Esophagus muscularis mucosa (tissue), 4 donors: Measurements from ENCODE around the gene OGFR. TPM values are rescaled to one million over a fixed set of nuclear protein-coding genes. Genes with fewer than 3 reads are reported as not detected.

Experiments
- DNase-seq: peaks from one replicate; pipeline ENCODE4 v3.0.0-alpha.2; 2017; ENCODE audit errors: extremely low spot score
- H3K27ac ChIP-seq, 4 donors: fragments of 200-600 bp; sonication (generic); replicated peaks in 1 of 4; 1 replicate in 3 of 4; 2 replicates in 1 of 4; pipeline ENCODE4 v1.5.1; 2016 to 2019; ENCODE audit warnings: mild to moderate bottlenecking in 1 of 4
- H3K27me3 ChIP-seq, 4 donors: fragments of 200-600 bp; sonication (generic); one replicate each; pipeline versions ENCODE4 v1.5.1 to v1.6.0; 2016 to 2019
- H3K36me3 ChIP-seq, 4 donors: fragments of 200-600 bp; sonication (generic); one replicate each; pipeline ENCODE4 v1.5.1; 2016 to 2019
- H3K4me1 ChIP-seq, 4 donors: fragments of 200-600 bp; sonication (generic); one replicate each; pipeline ENCODE4 v1.5.1; 2016 to 2019
- H3K4me3 ChIP-seq, 4 donors: fragments of 200-600 bp; sonication (generic); 1 replicate in 2 of 4; 2 replicates in 2 of 4; pipeline ENCODE4 v1.5.1; 2016 to 2019; ENCODE audit warnings: mild to moderate bottlenecking in 4 of 4, moderate library complexity in 1 of 4
- H3K9me3 ChIP-seq, 4 donors: fragments of 200-600 bp; sonication (generic); 1 replicate in 3 of 4; 2 replicates in 1 of 4; pipeline ENCODE4 v1.5.1; 2016 to 2019
- EP300 ChIP-seq: sonication (generic); formaldehyde crosslinking; IDR thresholded peaks from one replicate; pipeline ENCODE4 v1.6.1; 2017; ENCODE audit warnings: antibody characterized with exemption
- POLR2A ChIP-seq: fragments of 450-650 bp; IDR thresholded peaks from one replicate; pipeline ENCODE4 v1.6.1; 2017; ENCODE audit warnings: antibody characterized with exemption, moderate library complexity, mild to moderate bottlenecking, low read depth
- POLR2AphosphoS5 ChIP-seq, 2 donors: sonication (generic); formaldehyde crosslinking; IDR thresholded peaks; one replicate each; pipeline ENCODE4 v1.6.1; 2017; ENCODE audit warnings: antibody characterized with exemption in 2 of 2
- WGBS: methylation state at CpG from one replicate; pipeline ENCODE4 v1.1.5; 2018; 5-methylcytosine and 5-hydroxymethylcytosine counted together
- intact Hi-C: fragments of 100-400 bp; cut with DNase I; formaldehyde crosslinking; loops from one replicate; pipeline ENCODE4 v1.15.1; 2023
- small RNA-seq, 3 donors: library from RNA; depleted of rRNA; stranded (forward); fragments of <200 nt; gene quantifications; one replicate each; pipeline ENCODE3, GENCODE V24; 2016
- total RNA-seq, 4 donors: library from RNA; depleted of rRNA; stranded (reverse); fragments of >200 nt; gene quantifications; one replicate each; pipeline versions ENCODE4 v1.1.0 to v1.2.1, GENCODE V29; 2016
- TF ChIP-seq, protein P1 (sequence below), 3 experiments: fragments of 200-600 bp in 2 of 3; fragments of 450-650 bp in 1 of 3; sonication (generic) in 2 of 3; IDR thresholded peaks; one replicate each; pipeline ENCODE4 v1.5.1; 2017 to 2019; ENCODE audit warnings: antibody characterized with exemption in 3 of 3, mild to moderate bottlenecking in 2 of 3, moderate library complexity in 1 of 3

OGFR gene
- total RNA-seq, 4 donors from 2014 or later: 46.1 to 84.5 (median 62.7) TPM

DNA sequence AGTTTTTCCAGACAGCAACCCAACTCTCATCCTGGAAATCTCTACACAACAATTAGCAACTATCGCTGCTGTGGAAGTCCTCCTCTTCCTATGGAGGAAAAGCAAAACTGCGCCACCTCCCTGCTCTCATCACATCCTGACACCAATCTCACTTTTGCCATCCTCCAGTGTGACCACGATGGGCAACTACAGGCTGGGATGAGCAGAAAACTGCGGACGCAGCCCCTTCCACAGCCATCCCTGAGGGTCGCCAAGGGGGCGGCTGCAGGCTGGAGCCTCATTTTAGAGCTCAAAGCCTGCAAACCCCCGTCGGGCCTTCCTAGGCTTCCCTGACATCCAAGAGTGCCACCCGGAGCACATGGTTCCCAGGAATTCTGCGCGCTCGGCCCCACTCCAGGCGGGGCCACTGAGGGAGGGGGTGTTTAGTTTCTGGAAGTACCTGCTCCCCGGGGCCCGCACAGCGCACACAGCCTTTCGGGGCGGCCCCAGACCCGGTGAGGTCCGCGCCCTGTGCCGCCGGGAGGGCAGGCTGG lies 55.8 kb downstream of the OGFR start:
- H3K36me3 ChIP-seq: peaks cover 8 to 18% (median 14%) of the 10 kb centered on the region in 4 donors
- peaks cover 15 to 24% (median 20%) of the 10 kb centered on the region in 4 donors for H3K4me1 ChIP-seq
- TF ChIP-seq EP300 (no peak), POLR2A (no peak), POLR2AphosphoS5 (IDR thresholded peaks at IDR 0.05) (no peak)
- TF ChIP-seq, protein P1, sequence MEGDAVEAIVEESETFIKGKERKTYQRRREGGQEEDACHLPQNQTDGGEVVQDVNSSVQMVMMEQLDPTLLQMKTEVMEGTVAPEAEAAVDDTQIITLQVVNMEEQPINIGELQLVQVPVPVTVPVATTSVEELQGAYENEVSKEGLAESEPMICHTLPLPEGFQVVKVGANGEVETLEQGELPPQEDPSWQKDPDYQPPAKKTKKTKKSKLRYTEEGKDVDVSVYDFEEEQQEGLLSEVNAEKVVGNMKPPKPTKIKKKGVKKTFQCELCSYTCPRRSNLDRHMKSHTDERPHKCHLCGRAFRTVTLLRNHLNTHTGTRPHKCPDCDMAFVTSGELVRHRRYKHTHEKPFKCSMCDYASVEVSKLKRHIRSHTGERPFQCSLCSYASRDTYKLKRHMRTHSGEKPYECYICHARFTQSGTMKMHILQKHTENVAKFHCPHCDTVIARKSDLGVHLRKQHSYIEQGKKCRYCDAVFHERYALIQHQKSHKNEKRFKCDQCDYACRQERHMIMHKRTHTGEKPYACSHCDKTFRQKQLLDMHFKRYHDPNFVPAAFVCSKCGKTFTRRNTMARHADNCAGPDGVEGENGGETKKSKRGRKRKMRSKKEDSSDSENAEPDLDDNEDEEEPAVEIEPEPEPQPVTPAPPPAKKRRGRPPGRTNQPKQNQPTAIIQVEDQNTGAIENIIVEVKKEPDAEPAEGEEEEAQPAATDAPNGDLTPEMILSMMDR (IDR thresholded peaks at IDR 0.05): no peak
- H3K27me3 ChIP-seq: no peaks in the 10 kb centered on the region
- 31% methylated on average over 9 of the region's 24 CpGs for WGBS
- H3K9me3 ChIP-seq: no peaks in the 10 kb centered on the region
- H3K4me3 ChIP-seq: peak overlapping the region; percentile 49 to 76 (median 56)
- H3K27ac ChIP-seq: no peak overlapping the region
- intact Hi-C loops: no loop called here
- no peak for DNase-seq

DNA sequence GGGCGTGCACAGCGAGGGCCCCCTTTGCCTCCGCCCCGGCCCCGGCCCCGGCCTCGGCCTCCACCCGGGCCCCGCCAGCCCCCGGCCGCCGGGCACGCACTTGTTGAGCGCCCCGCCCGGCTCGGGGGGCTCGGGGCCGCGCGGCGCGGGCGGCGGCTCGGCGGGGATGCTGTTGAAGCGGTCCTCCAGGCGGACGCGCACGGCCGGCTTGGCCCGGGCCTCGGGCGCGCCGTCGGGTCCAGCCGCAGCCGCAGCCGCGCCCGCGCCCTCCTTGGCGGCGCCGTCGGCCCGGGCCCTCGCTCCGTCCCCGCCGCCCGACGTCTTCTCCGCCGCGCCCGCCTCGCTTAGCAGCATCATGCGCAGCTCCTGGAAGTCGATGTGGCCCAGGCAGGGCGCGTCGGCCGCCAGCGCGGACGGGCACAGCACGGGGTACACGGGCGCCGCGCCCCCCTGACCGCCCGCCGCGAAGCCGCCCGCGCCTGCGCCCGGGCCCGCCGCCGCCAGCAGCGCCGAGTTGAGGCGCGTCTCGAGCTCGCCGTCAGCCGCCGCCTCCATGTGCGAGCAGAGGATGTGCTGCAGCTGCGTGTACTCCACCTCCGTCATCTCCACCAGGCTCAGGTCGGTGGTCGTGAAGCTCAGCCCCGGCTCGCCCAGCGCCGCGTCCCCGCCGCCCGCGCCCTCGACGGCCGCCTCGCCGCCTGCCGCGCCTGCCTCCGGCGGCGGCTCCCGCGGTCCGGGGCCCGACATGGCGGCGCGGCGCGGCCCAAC lies 56.5 kb downstream of the OGFR start:
- Histone ChIP-seq H3K4me3 (peak overlapping the region; percentile 49 to 76 (median 56)), H3K9me3 (no peaks in the 10 kb centered on the region), H3K27ac (no peak overlapping the region), H3K27me3 (no peaks in the 10 kb centered on the region), H3K4me1 (peaks cover 15 to 24% (median 20%) of the 10 kb centered on the region in 4 donors), H3K36me3 (peaks cover 8 to 13% (median 12%) of the 10 kb centered on the region in 4 donors)
- intact Hi-C loops: no loop called here
- no peak for DNase-seq
- 0% methylated on average over 1 of the region's 129 CpGs for WGBS
- no peak for TF ChIP-seq POLR2A
- TF ChIP-seq EP300: no peak
- TF ChIP-seq, protein P1 (IDR thresholded peaks at IDR 0.05): no peak
- no peak for TF ChIP-seq POLR2AphosphoS5 (IDR thresholded peaks at IDR 0.05)

DNA sequence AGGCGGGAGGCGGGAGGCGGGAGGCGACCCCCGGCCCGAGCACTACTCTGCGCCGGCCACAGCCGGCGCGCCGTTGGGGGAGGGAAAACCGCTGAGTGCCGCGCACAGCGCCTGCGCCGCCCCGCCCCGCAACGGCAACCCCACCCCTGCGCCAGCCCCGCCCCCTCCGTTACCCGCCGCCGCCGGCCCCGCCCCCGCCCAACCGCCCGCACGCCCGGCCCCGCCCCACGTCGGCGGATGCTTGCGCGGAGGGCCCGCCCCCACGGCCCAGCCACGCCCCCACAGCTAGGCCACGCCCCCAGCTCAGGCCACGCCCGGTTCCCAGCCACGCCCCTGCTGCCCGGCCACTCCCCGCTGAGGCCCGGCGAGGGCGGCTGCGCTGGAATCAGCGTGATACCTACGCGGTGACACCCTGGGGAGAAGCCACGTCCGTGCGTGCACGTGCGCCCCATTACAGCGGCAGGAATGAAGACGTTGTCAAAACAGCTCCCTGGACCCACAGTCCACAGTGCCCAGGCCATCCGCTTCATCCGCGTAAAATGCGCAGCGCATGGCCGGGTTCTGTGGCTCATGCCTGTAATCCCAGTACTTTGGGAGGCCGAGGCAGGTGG lies 57.2 kb downstream of the OGFR start, which contains the start of gene TCFL5:
TCFL5 (minus strand) TSS at position 97 of the 611 bp plus-strand sequence. CDS start 152 bp downstream, outside the sequence.
- TF ChIP-seq, protein P1 (IDR thresholded peaks at IDR 0.05): peak in 1 of 3 experiments; percentile 4
- no peak for TF ChIP-seq POLR2A
- TF ChIP-seq POLR2AphosphoS5 (IDR thresholded peaks at IDR 0.05): peak; percentile 59 to 79
- TF ChIP-seq EP300: no peak
- Histone ChIP-seq H3K36me3 (peaks cover 5 to 9% (median 6%) of the 10 kb centered on the region in 4 donors), H3K27ac (peak within 1 kb of the TSS; percentile 43 to 73 (median 65)), H3K4me3 (peak within 1 kb of the TSS; percentile 49 to 76 (median 56)), H3K4me1 (peaks cover 15 to 24% (median 20%) of the 10 kb centered on the region in 4 donors), H3K27me3 (no peaks in the 10 kb centered on the region), H3K9me3 (no peaks in the 10 kb centered on the region)
- no CpG with 5 or more reads among the region's 70 CpGs for WGBS
- peak; percentile 96 for DNase-seq
- intact Hi-C loops: no loop called here

Small RNAs within 50 kb of the gene (small RNA-seq; reads per million reads assigned to genes)
- gene DPH3P1: 0 reads per million in 3 donors

Other genes starting within 250 kb of the OGFR start
- gene SLCO4A1, start 162.3 kb upstream of the OGFR start, total RNA-seq: 10 to 100 TPM in 3 of 4 donors, 1 to 10 TPM in 1; 10.0 to 42.4 (median 30.1) TPM
- 1 to 10 TPM in 1 of 4 donors, under 1 TPM in 3; 0.42 to 1.6 (median 0.80) TPM for gene NTSR1, start 96.0 kb upstream of the OGFR start, total RNA-seq
- 10 to 100 TPM in 2 of 4 donors, 1 to 10 TPM in 2; 7.6 to 16.7 (median 10.3) TPM for gene MRGBP, start 8.4 kb upstream of the OGFR start, total RNA-seq
- gene COL9A3, start 12.2 kb downstream of the OGFR start, total RNA-seq: 10 to 100 TPM; 13.4 to 22.9 (median 18.4) TPM
- 10 to 100 TPM; 12.3 to 29.7 (median 18.8) TPM for gene TCFL5, start 57.0 kb downstream of the OGFR start, total RNA-seq
- gene DIDO1, start 121.7 kb downstream of the OGFR start, total RNA-seq: 10 to 100 TPM; 48.9 to 61.6 (median 55.7) TPM
- gene GID8, start 133.3 kb downstream of the OGFR start, total RNA-seq: 10 to 100 TPM; 22.4 to 30.1 (median 25.6) TPM
- gene SLC17A9, start 147.9 kb downstream of the OGFR start, total RNA-seq: 1 to 10 TPM; 2.2 to 5.2 (median 2.7) TPM
- gene BHLHE23, start 202.1 kb downstream of the OGFR start, total RNA-seq: not detected